Upper lobe of left lung (tissue), 6 donors: ENCODE results near the gene TPSB2. TPM values are rescaled to one million over a fixed set of nuclear protein-coding genes. Genes with fewer than 3 reads are reported as not detected.

Source experiments
- ATAC-seq, 2 donors: fragments of 200-7000 bp; cut with Tn5 transposase; one replicate each; pipeline ENCODE4 v1.9.1; 2022; ENCODE audit warnings: mild to moderate bottlenecking in 2 of 2, moderate library complexity in 2 of 2; ENCODE audit not compliant: low FRiP score in 2 of 2
- DNase-seq, 2 donors: peaks; one replicate each; pipeline ENCODE4 v3.0.0-alpha.2; 2019 to 2020
- H3K27ac ChIP-seq, 4 donors: fragments of 200-600 bp; sonication (generic); one replicate each; pipeline ENCODE4 v1.5.1; 2016 to 2019
- H3K27me3 ChIP-seq, 4 donors: fragments of 200-600 bp; sonication (generic); one replicate each; pipeline ENCODE4 v1.5.1; 2017 to 2019
- H3K36me3 ChIP-seq, 4 donors: fragments of 200-600 bp; sonication (generic); one replicate each; pipeline ENCODE4 v1.5.1; 2016 to 2019
- H3K4me1 ChIP-seq, 4 donors: fragments of 200-600 bp; sonication (generic); one replicate each; pipeline ENCODE4 v1.5.1; 2018 to 2019
- H3K4me3 ChIP-seq, 4 donors: fragments of 200-600 bp; sonication (generic); one replicate each; pipeline ENCODE4 v1.5.1; 2017 to 2019; ENCODE audit warnings: mild to moderate bottlenecking in 2 of 4, moderate library complexity in 1 of 4
- H3K9me3 ChIP-seq, 4 donors: fragments of 200-600 bp; sonication (generic); one replicate each; pipeline ENCODE4 v1.5.1; 2018 to 2019
- EP300 ChIP-seq, 4 donors: sonication (generic); formaldehyde crosslinking; IDR thresholded peaks; one replicate each; pipeline ENCODE4 v1.5.1; 2017; ENCODE audit warnings: antibody characterized with exemption in 4 of 4, control low read depth in 2 of 4
- POLR2A ChIP-seq, 4 donors: fragments of 450-650 bp; IDR thresholded peaks; one replicate each; pipeline ENCODE4 v1.5.1; 2016 to 2017; ENCODE audit warnings: antibody characterized with exemption in 4 of 4, mild to moderate bottlenecking in 2 of 4
- POLR2AphosphoS5 ChIP-seq, 2 donors: sonication (generic); formaldehyde crosslinking; IDR thresholded peaks; one replicate each; pipeline ENCODE4 v1.5.1; 2017; ENCODE audit warnings: antibody characterized with exemption in 2 of 2
- WGBS, 2 donors: methylation state at CpG; one replicate each; pipeline ENCODE4 v1.1.5; 2017 to 2018; 5-methylcytosine and 5-hydroxymethylcytosine counted together
- total RNA-seq, 6 donors: library from RNA; depleted of rRNA in 4 of 6; stranded (reverse); fragments of >200 nt in 4 of 6; gene quantifications; one replicate each; pipeline versions ENCODE4 v1.1.0 to v1.2.1, GENCODE V29; 2016 to 2021
- TF ChIP-seq, protein P1 (sequence below), 6 experiments: fragments of 450-650 bp in 4 of 6; fragments of 200-600 bp in 2 of 6; sonication (generic) in 2 of 6; IDR thresholded peaks; one replicate each; pipeline ENCODE4 v1.5.1; 2016 to 2019; ENCODE audit warnings: antibody characterized with exemption in 6 of 6
- donor health status: DM: no; HTN: no; CAD: no; lungs with moderate emphysema.
- donor health status: DM: no; HTN: yes; CAD: no; lungs with severe emphysema.

TPSB2 gene
- total RNA-seq, 6 donors from 2014 or later: 10.5 to 329 (median 70.7) TPM

DNA sequence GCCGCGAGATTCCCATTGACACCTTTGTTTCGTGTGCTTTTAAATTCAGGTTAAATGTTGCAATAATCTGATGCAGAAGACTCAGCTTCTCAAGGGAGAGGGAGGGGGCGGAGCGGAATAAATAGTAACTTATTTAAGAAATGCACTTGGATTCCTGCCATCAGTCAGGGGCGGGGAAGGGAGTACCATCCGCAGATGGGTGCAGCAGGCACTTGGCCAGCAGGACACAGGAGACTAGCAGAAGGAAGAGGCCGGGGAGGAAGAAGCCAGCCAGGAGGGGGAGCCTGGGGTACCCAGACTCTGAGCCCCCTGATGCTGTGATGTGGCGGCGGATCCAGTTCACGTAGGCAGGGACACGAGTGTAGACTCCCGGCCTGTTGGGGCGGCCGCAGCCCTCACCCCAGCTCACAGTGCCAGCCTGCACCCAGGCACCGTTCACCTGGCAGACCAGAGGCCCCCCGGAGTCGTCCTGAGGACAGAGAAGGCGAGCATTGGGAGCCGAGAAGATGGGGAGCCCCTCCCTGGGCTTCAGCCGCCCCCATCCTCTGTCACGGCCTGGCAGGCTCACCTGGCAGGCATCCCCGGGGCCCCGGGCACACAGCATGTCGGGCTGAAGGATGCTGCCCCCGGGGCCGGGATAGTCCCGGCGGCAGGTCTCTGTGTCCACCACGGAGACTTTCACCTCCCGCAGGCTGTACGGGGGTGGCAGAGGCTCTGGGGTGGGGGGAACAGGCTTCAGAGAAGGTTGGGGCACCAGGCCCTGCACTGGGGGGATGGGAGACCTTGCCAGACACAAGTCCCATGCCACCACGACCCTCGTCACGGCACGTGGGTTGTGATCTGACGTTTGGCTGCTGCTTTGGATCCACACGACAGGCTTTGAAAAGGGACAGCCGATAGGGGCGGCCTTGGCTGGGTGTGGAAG is 8.1 kb downstream of the TPSB2 start:
- no peaks in the 10 kb centered on the region for H3K9me3 ChIP-seq
- no peak overlapping the region for H3K27ac ChIP-seq
- TF ChIP-seq POLR2AphosphoS5 (IDR thresholded peaks at IDR 0.05) (no peak), POLR2A (IDR thresholded peaks at IDR 0.05) (no peak), EP300 (IDR thresholded peaks at IDR 0.05) (no peak)
- TF ChIP-seq, protein P1, sequence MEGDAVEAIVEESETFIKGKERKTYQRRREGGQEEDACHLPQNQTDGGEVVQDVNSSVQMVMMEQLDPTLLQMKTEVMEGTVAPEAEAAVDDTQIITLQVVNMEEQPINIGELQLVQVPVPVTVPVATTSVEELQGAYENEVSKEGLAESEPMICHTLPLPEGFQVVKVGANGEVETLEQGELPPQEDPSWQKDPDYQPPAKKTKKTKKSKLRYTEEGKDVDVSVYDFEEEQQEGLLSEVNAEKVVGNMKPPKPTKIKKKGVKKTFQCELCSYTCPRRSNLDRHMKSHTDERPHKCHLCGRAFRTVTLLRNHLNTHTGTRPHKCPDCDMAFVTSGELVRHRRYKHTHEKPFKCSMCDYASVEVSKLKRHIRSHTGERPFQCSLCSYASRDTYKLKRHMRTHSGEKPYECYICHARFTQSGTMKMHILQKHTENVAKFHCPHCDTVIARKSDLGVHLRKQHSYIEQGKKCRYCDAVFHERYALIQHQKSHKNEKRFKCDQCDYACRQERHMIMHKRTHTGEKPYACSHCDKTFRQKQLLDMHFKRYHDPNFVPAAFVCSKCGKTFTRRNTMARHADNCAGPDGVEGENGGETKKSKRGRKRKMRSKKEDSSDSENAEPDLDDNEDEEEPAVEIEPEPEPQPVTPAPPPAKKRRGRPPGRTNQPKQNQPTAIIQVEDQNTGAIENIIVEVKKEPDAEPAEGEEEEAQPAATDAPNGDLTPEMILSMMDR (IDR thresholded peaks at IDR 0.05): no peak
- H3K27me3 ChIP-seq: no peaks in the 10 kb centered on the region
- WGBS, 2 donors: 80 to 83% methylated on average over 30 to 40 of the region's 40 CpGs
- H3K36me3 ChIP-seq: no peaks in the 10 kb centered on the region
- ATAC-seq (no peak), DNase-seq (peak in 1 of 2 donors; percentile 62)
- no peak overlapping the region for H3K4me3 ChIP-seq
- H3K4me1 ChIP-seq: no peaks in the 10 kb centered on the region

DNA sequence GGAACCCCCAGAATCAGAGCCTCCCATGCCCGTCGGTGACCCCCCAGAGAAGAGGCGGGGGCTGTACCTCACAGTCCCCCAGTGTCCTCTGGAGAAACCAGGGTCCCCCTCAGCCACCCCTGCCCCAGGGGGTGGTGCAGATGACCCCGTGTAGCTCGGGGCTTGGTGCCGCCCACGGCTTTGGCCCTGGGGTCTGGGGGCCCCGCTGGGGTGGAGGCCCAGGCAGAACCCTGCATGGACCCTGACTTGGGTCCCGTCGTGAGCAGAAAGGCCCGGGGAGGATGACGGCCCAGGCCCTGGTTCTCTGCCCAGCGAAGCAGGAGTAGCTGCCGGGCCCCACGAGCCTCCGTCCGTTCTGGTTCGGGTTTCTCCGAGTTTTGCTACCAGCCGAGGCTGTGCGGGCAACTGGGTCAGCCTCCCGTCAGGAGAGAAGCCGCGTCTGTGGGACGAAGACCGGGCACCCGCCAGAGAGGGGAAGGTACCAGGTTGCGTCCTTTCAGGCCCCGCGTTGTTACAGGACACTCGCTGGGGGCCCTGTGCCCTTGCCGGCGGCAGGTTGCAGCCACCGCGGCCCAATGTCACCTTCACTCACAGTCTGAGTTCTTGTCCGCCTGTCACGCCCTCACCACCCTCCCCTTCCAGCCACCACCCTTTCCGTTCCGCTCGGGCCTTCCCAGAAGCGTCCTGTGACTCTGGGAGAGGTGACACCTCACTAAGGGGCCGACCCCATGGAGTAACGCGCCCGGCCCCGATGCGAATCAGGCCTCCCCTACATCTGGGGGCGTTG is 8.9 kb downstream of the TPSB2 start:
- 83 to 88% methylated on average over 19 to 36 of the region's 48 CpGs for WGBS, 2 donors
- Histone ChIP-seq H3K27ac (no peak overlapping the region), H3K4me3 (no peak overlapping the region), H3K4me1 (no peaks in the 10 kb centered on the region), H3K9me3 (no peaks in the 10 kb centered on the region), H3K36me3 (no peaks in the 10 kb centered on the region), H3K27me3 (no peaks in the 10 kb centered on the region)
- TF ChIP-seq EP300 (IDR thresholded peaks at IDR 0.05) (no peak), POLR2AphosphoS5 (IDR thresholded peaks at IDR 0.05) (no peak), POLR2A (IDR thresholded peaks at IDR 0.05) (no peak)
- TF ChIP-seq, protein P1 (IDR thresholded peaks at IDR 0.05): no peak
- ATAC-seq: no peak
- peak in 1 of 2 donors; percentile 71 for DNase-seq

DNA sequence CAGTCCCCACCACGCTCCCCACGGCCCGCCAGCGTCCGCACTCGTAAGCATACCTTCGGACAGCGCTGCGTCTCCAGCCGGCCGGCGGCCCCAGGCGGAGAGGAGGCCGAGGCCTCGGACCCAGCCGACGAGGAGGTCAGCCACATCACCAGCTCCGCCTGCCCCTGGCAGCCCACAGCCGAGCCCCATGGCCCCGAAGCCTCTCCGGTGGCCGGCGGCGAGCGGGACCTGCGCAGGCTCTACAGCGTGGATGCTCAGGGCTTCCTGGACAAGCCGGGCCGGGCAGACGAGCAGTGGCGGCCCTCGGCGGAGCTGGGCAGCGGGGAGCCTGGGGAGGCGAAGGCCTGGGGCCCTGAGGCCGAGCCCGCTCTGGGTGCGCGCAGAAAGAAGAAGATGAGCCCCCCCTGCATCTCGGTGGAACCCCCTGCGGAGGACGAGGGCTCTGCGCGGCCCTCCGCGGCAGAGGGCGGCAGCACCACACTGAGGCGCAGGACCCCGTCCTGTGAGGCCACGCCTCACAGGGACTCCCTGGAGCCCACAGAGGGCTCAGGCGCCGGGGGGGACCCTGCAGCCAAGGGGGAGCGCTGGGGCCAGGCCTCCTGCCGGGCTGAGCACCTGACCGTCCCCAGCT is 9.8 kb downstream of the TPSB2 start:
- Histone ChIP-seq H3K27ac (no peak overlapping the region), H3K36me3 (no peaks in the 10 kb centered on the region), H3K9me3 (no peaks in the 10 kb centered on the region), H3K4me3 (no peak overlapping the region), H3K4me1 (no peaks in the 10 kb centered on the region), H3K27me3 (no peaks in the 10 kb centered on the region)
- WGBS, 2 donors: 91% methylated on average over 54 of the region's 55 CpGs; no CpG with 5 or more reads in 1 of the 2 donors
- ATAC-seq (no peak), DNase-seq (peak in 1 of 2 donors; percentile 82)
- TF ChIP-seq POLR2A (IDR thresholded peaks at IDR 0.05): no peak
- TF ChIP-seq EP300 (IDR thresholded peaks at IDR 0.05): no peak
- no peak for TF ChIP-seq POLR2AphosphoS5 (IDR thresholded peaks at IDR 0.05)
- TF ChIP-seq, protein P1 (IDR thresholded peaks at IDR 0.05): no peak

DNA sequence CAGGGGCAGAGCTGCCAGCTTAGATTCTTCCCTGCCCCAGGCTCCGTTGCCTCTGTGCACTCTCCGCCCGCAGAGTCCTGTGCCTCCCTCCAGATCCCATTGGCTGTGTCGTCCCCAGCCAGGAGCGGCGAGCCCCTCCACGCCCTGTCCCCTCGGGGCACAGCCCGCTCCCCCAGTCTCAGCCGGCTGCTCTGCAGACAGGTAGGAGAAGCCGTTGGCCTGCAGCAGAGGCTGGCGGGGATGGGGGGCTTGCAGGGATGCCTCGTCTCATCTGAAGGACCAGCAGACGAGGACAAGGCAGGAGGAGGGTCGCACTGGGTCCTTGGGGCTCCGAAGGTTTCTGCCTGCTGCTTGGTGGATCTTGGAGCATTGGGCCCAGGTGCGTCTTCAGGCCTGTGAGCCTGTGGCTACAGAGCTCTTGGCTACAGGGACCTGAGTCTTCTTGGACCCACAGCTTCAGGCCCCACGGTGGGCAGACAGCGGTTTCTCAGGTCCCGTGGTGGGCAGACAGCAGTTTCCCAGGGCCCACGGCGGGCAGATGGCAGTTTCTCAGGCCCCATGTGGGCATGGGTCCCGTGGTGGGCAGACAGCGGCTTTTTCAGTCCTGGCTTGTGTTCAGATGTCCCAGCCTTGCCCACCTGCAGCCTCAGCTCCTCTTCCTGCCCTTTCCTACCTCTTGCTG is 10.9 kb downstream of the TPSB2 start:
- TF ChIP-seq, protein P1 (IDR thresholded peaks at IDR 0.05): no peak
- no peak for TF ChIP-seq POLR2A (IDR thresholded peaks at IDR 0.05)
- TF ChIP-seq EP300 (IDR thresholded peaks at IDR 0.05): no peak
- Histone ChIP-seq H3K27me3 (no peaks in the 10 kb centered on the region), H3K9me3 (no peaks in the 10 kb centered on the region), H3K4me3 (no peak overlapping the region), H3K36me3 (no peaks in the 10 kb centered on the region), H3K27ac (no peak overlapping the region), H3K4me1 (no peaks in the 10 kb centered on the region)
- WGBS, 2 donors: 74 to 78% methylated on average over 14 to 20 of the region's 24 CpGs
- DNase-seq: peak in 1 of 2 donors; percentile 78
- no peak for ATAC-seq
